OCI-M2 (cell line): ENCODE measurements around the gene PTPN14.

Experiments used
- DNase-seq: peaks from one replicate; lab custom pipeline; 2025; ENCODE audit not compliant: unreplicated experiment; lab: John Stamatoyannopoulos, UW

Gene PTPN14

DNA sequence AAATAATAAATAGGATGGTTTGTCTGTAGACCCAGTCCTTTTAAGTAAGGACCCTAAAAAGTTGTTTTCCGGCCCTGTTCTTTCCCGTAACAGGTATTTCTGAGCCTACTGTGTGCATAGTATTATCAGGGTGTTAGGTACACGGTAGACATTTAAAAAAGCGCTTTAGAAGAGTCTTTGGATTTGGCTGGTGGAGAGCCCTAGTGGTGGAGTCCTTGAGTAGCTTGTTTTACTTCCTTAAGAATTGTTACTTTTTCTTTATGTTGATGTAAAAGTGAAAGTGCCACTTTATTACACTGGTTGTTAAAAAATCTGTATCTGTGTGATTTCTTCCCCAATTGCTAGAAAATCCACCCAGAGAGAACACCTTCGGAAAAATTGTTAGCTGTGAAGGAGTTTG lies 233.7 kb downstream of the PTPN14 start:
- DNase-seq = no peak

DNA sequence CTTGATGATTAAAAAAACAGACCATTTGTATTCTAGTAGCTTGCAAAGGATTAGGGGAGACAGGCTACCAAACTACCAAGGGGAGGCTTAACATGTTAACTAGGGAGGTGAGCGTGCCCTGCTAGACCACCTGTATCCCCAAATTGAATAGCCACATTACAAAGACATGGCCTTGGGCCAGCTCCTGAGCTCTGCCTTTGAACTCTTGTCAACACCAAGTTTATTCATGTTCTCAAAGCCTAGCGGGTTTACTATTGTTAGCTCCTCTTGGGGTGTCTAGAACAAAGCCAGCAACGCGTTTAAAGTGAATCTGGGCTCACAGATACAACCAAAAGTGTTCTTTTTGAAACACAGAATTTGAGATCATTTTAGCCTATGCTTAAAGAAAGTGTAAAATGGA lies 234.1 kb downstream of the PTPN14 start:
- no peak for DNase-seq

DNA sequence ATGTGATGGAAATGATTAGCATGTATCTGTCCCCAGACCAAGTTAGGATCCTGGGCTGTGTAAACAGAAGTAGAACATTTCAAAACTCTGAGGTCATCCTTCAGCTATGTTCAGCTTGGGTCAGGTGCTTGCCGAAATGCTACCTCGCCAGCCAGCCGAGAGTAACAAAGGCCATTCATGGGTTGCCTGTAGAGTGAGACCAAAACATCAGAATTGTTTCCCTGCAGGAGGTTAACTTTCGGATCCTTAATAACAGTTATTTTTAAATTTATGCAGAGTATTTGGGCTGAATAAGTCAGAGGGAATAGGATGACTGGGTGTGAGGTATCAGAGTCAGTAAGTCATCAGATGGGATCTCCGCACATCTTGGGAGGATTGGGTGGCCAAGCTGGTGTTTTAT lies 234.8 kb downstream of the PTPN14 start:
- no peak for DNase-seq

DNA sequence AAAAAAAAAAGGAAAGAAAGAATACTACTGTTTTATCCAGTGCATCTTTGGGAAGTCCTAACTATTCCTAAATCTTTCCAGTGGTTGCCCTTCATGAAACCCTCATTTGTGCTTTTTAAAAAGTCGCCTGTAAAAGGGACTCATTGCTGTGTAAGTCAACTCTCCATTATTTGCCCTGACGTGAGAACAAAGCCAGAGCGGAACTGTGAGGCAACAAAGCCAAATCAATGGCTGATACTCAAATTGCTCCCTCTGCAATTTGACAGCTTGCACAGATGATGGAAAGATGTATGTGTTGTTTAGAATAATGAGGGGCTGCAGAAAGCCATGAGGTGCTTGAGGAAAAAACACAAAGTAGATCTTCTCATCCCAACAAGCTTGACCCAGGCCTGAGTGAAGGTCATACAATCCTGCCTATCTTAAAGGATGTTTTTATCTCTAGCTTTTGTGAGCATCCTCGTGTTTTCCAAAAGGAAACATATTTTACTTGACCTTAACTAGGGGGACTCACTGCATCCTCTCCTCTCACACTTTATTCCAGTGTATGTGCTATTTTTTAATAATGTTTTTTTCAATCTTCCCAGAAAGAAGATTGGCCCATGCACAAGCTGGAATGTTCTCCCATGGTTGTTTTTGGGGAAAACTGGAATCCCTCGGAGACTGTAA lies 237.1 kb downstream of the PTPN14 start:
- no peak for DNase-seq

DNA sequence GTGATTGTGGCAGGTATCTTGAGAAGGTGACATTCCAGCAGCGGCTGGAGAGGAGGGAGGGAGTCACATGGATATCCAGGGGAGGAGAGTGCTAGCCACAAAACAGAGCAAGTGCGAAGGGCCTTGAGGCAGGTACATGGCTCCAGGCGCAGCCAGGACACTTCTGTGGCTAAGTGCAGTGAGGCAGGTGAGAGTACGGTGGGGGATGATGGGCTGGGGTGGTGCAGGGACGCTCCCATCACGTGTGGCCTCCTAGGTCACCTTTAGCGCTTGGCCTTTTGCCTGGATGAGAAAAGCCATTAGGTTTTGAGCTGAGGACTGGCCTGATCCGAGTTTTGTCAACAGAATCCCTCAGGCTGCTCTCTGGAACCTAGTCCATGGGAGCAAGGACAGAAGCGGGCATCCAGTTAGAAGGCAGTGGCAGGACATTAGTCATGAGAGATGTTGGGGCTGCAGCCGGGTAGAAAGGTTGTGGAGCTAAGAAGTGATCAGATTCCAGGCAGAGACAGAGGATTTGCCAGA lies 238.8 kb downstream of the PTPN14 start:
- no peak for DNase-seq

DNA sequence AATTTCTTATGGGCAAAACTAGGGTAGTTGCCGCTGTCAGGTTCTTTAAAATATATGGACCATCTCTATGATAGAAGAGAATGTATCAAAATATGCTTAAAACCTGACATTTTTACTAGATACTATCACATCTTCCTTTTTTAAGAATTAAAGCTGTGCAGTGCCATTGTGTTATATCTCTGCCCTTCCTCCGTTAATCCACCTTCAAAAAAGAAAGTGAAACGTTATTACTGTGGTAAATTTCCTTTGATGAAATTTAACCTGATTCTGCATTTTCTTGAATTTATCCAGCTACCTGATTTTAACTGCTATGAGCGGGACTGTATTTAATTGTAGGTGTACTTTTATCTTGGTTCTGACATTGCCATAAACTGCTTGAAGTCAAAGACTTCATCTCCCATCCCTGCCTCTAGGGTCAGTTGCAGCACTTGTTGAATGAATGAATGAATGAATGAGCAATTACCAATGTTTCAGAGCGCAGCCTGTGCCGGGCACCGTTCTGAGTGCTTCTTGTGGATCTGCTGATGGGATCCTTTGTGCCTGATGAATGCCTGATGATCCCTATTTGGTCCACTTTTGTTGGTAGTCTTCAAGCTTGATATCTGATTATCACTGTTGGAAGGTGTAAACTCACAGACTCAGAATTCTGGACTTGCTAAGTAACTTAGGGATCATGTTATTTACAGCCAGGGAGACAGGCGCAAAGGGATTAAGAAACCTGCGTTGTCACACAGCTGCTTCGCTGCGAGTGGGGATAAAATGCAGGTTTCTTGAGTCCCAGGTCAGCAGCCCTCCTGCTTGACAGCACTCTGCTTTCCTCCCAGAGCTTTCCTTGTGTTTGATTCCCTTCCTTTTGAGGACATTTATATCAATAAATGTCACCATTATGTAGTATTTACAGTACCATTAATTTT lies 240.4 kb downstream of the PTPN14 start:
- DNase-seq = no peak

DNA sequence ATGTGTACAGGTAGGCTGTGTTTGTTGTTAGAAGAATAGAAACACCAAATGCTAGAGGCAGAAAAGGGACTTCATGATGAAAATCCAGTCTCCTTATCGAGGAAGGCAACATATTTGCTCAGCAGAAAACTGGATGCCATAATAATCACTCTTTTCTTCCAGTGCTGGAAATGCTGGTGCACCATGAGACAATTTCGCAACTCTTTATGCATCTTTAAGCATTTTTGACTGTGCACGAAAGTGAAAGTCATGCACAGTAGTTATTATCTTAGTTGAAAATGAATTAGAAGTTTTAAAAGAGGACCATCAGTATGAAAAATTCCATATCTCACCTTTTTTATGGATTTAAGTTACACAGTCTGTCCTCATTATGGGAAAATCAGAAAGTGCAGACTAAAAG lies 241.4 kb downstream of the PTPN14 start:
- DNase-seq = no peak

DNA sequence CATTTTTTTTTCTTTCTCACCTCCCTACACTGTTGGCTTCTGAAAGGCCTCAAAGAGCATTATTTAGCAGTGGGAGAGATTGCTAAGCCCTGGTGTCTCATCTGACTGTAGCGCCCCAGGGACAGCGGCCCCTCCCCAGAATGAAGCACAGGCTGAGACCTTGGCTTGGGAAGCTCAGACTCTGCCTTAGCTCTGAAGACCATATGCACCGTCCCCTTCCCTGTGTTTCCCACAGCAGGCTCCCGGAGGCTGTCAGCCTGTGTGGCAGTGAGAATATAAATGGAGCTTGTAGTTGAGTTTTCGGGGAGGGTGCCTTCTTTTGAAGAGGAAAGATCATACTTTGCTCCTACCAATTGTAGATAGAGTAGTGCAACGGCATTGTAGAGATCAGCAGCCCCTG lies 245.1 kb downstream of the PTPN14 start:
- DNase-seq = no peak

DNA sequence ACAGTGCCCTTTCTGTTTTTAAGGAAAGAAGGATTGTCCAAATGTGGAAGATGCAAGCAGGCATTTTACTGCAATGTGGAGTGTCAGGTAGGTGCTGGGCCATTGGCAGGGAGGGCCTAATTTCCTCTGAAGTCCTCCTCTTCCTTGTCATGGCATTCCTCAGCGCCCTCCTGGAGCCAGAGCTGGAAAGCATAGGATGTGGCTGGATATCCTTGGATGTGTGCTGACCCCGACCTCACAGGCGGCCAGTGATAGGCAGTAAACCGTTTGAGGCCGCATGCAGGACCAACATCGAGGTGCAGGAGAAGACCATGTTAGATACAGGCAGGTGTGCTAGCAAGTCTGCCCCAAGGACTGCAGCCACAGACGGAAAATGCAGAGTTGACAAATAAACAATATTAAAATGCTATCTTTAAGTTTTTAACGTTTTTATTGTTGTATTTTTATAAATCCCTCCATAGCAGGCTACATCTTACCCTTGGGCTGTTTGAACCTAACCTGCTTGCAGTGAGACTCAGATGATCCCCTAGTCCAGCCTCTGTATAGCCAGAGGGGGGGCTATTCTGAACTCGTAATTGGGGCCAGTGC lies 246.1 kb downstream of the PTPN14 start:
- DNase-seq = no peak

DNA sequence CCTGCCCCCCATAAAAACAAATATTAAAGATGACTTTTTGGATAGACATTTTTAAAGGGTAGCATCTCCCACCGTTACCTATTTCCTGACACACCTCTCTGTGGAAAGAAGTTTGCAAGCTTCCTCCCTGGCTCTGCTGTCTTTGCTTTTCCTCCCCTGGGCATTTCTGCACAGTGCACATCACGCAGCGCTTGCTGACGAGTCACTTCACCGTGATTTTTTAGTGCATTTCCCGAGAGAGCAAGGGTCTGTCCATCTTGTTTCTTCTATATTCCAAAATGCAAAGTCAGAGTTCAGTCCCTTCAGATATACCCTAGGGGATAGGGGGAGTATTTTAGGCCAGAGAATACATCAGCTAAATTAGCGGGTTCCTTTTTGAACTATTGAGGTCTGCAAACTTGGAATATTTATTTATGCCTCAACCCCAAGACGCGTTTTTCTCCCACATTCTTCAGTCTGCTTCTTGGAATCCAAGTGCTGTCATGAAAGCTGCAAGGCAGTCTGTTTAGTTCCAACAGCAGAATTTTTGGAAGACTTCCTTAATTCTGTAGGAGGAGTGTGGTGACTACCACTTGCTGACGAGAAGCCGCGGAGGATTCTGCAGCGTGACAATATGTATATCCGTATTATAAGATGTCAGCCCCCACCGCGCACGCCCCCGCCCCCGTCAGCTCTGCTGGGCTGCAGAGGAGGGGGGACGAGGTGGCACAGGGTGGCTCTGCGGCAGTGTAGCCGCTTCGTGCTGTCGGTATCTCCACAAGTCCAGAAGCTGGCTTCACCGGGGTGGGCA lies 248.1 kb downstream of the PTPN14 start:
- DNase-seq = no peak

DNA sequence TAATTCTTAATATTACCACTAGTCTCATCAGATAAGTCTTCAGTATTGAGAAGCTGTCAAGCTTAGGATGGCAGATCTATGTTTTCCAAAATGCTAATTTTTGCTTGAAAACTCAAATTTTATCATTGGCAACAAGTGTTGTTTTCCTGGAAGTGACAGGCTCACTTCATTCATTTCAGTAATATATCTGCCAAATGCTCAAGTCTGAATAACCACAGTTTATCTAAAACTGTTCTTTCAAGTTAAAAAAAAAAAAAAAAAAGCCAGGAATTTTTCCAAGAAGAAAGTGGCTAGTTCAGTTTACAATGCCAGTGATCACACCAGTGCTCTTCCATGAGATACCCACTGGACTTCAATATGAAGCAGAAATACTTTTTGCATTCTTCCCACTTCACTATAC lies 249.9 kb downstream of the PTPN14 start:
- no peak for DNase-seq

DNA sequence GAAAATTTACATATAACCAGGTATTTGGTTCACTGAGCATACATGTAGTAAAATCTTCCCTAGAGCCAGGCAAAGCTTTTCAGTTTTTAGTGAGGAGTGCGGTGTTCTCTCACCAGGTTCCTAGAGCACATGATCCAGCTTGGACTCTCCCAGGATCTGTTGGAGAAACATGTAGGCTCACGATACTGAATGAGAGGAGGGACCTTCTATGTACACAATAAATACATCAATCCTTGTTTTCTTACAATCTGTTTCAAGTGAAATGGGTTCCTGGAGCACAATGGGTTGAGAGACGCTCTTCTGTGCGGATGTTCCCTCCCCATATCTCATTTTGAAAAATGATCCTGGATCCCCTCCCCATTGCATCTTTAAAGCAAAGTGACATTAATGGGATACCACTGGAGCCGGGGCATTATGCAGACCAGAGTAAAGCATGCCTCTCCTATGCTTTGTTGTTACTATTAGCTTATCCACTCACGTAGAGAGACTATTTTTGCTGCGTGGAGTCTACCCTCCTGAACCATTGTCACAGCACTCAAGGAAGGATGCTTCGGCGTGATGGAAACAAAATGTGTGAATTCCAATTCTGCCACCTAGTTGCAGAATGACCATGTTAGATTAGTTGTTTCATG lies 251.1 kb downstream of the PTPN14 start:
- DNase-seq = no peak
